K562 (cell line): ENCODE measurements around the gene ARID5B. TPM values are rescaled to one million over a fixed set of nuclear protein-coding genes. Genes with fewer than 3 reads are reported as not detected.

Experiments used
- BDP1 ChIP-seq: IDR thresholded peaks from 3 replicates; pipeline ENCODE4 v1.6.1; 2011; ENCODE audit not compliant: insufficient read length, insufficient read depth
- CREB5 ChIP-seq: fragments of 250-450 bp; sonication (Bioruptor Pico); IDR thresholded peaks from 2 replicates; pipeline ENCODE4 v1.5.0; 2020; ENCODE audit warnings: mild to moderate bottlenecking
- DACH1 ChIP-seq: fragments of 450-650 bp; IDR thresholded peaks from 2 replicates; pipeline ENCODE4 v1.6.1; 2018; ENCODE audit not compliant: partially characterized antibody
- DLX4 ChIP-seq: fragments of 250-450 bp; sonication (Bioruptor Pico); IDR thresholded peaks from 2 replicates; pipeline ENCODE4 v1.6.1; 2021; ENCODE audit warnings: mild to moderate bottlenecking
- EP300 ChIP-seq: IDR thresholded peaks from 2 replicates; pipeline ENCODE4 v1.6.1; 2012; ENCODE audit warnings: low read length, improper control_type of control experiment
- HEY1 ChIP-seq: fragments of 250-450 bp; sonication (Bioruptor Pico); IDR thresholded peaks from 2 replicates; pipeline ENCODE4 v1.5.0; 2020; ENCODE audit warnings: mild to moderate bottlenecking, moderate library complexity, borderline replicate concordance
- MEF2A ChIP-seq: IDR thresholded peaks from 2 replicates; pipeline ENCODE4 v1.6.1; 2011; ENCODE audit warnings: low read depth, mild to moderate bottlenecking, low read length, moderate library complexity; ENCODE audit not compliant: control insufficient read depth
- NFATC3 ChIP-seq: fragments of 450-650 bp; IDR thresholded peaks from 2 replicates; pipeline ENCODE4 v1.6.1; 2017; ENCODE audit warnings: mild to moderate bottlenecking
- PML ChIP-seq: IDR thresholded peaks from 2 replicates; pipeline ENCODE4 v1.6.1; 2012; ENCODE audit warnings: low read length, inconsistent platforms
- RBBP5 ChIP-seq: fragments of 200-600 bp; sonication (generic); IDR thresholded peaks from 2 replicates; pipeline ENCODE4 v1.6.1; 2012; ENCODE audit warnings: borderline replicate concordance, mild to moderate bottlenecking, low read length, control low read depth, inconsistent platforms; ENCODE audit not compliant: insufficient read depth, poor library complexity, severe bottlenecking
- RCOR1 ChIP-seq, 2 experiments: IDR thresholded peaks; 2 replicates each; pipeline ENCODE4 v1.6.1; 2012; ENCODE audit warnings: low read depth in 2 of 2, low read length in 2 of 2, borderline replicate concordance in 1 of 2, improper control_type of control experiment in 1 of 2
- ZBTB26 ChIP-seq: fragments of 450-650 bp; formaldehyde crosslinking; IDR thresholded peaks from 2 replicates; pipeline ENCODE4 v1.4.0; 2022; ENCODE audit warnings: missing genetic modification characterization
- ZKSCAN1 ChIP-seq: fragments of 150-350 bp; IDR thresholded peaks from 2 replicates; pipeline ENCODE4 v1.6.1; 2016; ENCODE audit warnings: low read depth, low read length
- ZNF584 ChIP-seq: fragments of 200-800 bp; sonication (Bioruptor generic); IDR thresholded peaks from 2 replicates; pipeline ENCODE4 v1.6.1; 2016; ENCODE audit warnings: low read depth, mild to moderate bottlenecking, missing genetic modification characterization, missing compliant biosample characterization
- ZNF592 ChIP-seq: fragments of 450-650 bp; IDR thresholded peaks from 2 replicates; pipeline ENCODE4 v1.6.1; 2017; ENCODE audit warnings: antibody characterized with exemption, mild to moderate bottlenecking
- ZNF764 ChIP-seq: fragments of 250-450 bp; sonication (Bioruptor Pico); IDR thresholded peaks from 2 replicates; pipeline ENCODE4 v1.4.0; 2020; ENCODE audit warnings: low read depth, mild to moderate bottlenecking, moderate library complexity
- polyA plus RNA-seq, 8 experiments: library from polyadenylated mRNA; depleted of rRNA in 4 of 8; stranded (reverse) in 5 of 8; unstranded in 3 of 8; fragments of >200 nt; fragmentation: Nextera tagmentation in 2 of 8; fragmentation: Illumina TruSeq in 1 of 8; extraction: Ambion mirVana in 2 of 8; extraction: Trizol in 1 of 8; gene quantifications; 2 replicates each; pipeline versions ENCODE4 v1.2.1 to v1.2.3, GENCODE V29; 2011 to 2014; ENCODE audit warnings: inconsistent platforms in 1 of 8, missing spikeins in 1 of 8
- total RNA-seq, 7 experiments: library from RNA; depleted of rRNA in 6 of 7; stranded (reverse); fragments of >200 nt in 6 of 7; fragmentation: Illumina TruSeq in 2 of 7; extraction: Trizol in 2 of 7; gene quantifications; 2 replicates each; pipeline versions ENCODE4 v1.2.1 to v1.2.3, GENCODE V29; 2011 to 2021; ENCODE audit warnings: low replicate concordance in 1 of 7

The ARID5B gene
- total and polyA plus RNA-seq, 9 of the 15 experiments (the other 6 are each of a cell fraction or from before 2014, with no cell fraction given): 0.48 to 1.6 (median 0.80) TPM

GRCh38 chr10:61899997-61900828 lies 1.3 kb upstream of the ARID5B start (continued):
- no peak for TF ChIP-seq DLX4 (CRISPR knock-in tag)
- TF ChIP-seq CREB5: no peak
- no peak for TF ChIP-seq ZNF592
- TF ChIP-seq ZKSCAN1: no peak
- 0 out of 4 replicates have a peak, but pooled peaks of 1 of the 2 experiments have one; percentile 23 for TF ChIP-seq RCOR1 (IDR thresholded peaks at IDR 0.05; ENCODE audit: borderline replicate concordance in 1 of 2, low read depth in 2 of 2, low read length in 2 of 2)
- peak; percentile 77; the same call in 1 of the 2 replicates for TF ChIP-seq MEF2A
- TF ChIP-seq PML: no peak
- no peak for TF ChIP-seq BDP1
- no peak for TF ChIP-seq NFATC3
- no peak for TF ChIP-seq ZNF764 (CRISPR knock-in tag)
- no peak for TF ChIP-seq ZBTB26
- TF ChIP-seq HEY1 (CRISPR knock-in tag): no peak
- TF ChIP-seq EP300: peak; percentile 10; the same call in 1 of the 2 replicates
- TF ChIP-seq DACH1: no peak
- peak; percentile 41 for TF ChIP-seq RBBP5
- no peak for TF ChIP-seq ZNF584
- TF ChIP-seq, all 486 proteins: peak for 28
